DND-41 (cell line): ENCODE results near the gene PTPRA.

Experiments
- ATAC-seq: fragments of 200-7000 bp; cut with Tn5 transposase; 3 replicates; pipeline ENCODE4 v1.9.1; 2021; ENCODE audit warnings: low read depth; ENCODE audit not compliant: insufficient read depth
- DNase-seq: peaks from one replicate; pipeline ENCODE4 v3.0.0-alpha.2; 2020
- H2AFZ ChIP-seq: 2 replicates; pipeline ENCODE4 v1.6.0; 2012; ENCODE audit warnings: low read depth, low read length
- H3K27ac ChIP-seq: 2 replicates; pipeline ENCODE4 v1.5.1; 2012; ENCODE audit warnings: low read length, inconsistent platforms
- H3K27me3 ChIP-seq: fragments of 200-600 bp; sonication (generic); 2 replicates; pipeline ENCODE4 v1.6.0; 2012; ENCODE audit warnings: low read length, mild to moderate bottlenecking, inconsistent platforms; ENCODE audit not compliant: insufficient read depth, poor library complexity
- H3K36me3 ChIP-seq: 2 replicates; pipeline ENCODE4 v1.5.1; 2012; ENCODE audit warnings: low read length, inconsistent platforms; ENCODE audit not compliant: insufficient read depth
- H3K4me1 ChIP-seq: 2 replicates; pipeline ENCODE4 v1.5.1; 2012; ENCODE audit warnings: mild to moderate bottlenecking, low read length; ENCODE audit not compliant: insufficient read depth
- H3K4me2 ChIP-seq: 2 replicates; pipeline ENCODE4 v1.6.0; 2012; ENCODE audit warnings: mild to moderate bottlenecking, moderate library complexity, low read length, inconsistent platforms; ENCODE audit not compliant: insufficient read depth
- H3K4me3 ChIP-seq, 2 experiments: fragments of 200-600 bp in 1 of 2; shearing (Covaris generic) in 1 of 2; 2 replicates each; pipeline ENCODE4 v1.5.1; 2012 to 2016; ENCODE audit warnings: inconsistent platforms in 2 of 2, low read length in 2 of 2, mild to moderate bottlenecking in 2 of 2, low read depth in 1 of 2, moderate library complexity in 1 of 2
- H3K79me2 ChIP-seq: 2 replicates; pipeline ENCODE4 v1.6.0; 2012; ENCODE audit warnings: low read length, inconsistent platforms; ENCODE audit not compliant: insufficient read depth
- H3K9ac ChIP-seq: 2 replicates; pipeline ENCODE4 v1.6.0; 2012; ENCODE audit warnings: low read depth, mild to moderate bottlenecking, inconsistent platforms, low read length, moderate library complexity
- H3K9me3 ChIP-seq: 2 replicates; pipeline ENCODE4 v1.5.1; 2012; ENCODE audit warnings: low read length, moderate library complexity, mild to moderate bottlenecking, inconsistent platforms; ENCODE audit not compliant: insufficient read depth, severe bottlenecking
- H4K20me1 ChIP-seq: 2 replicates; pipeline ENCODE4 v1.6.0; 2012; ENCODE audit warnings: low read length; ENCODE audit not compliant: insufficient read depth
- CTCF ChIP-seq: IDR thresholded peaks from 2 replicates; pipeline ENCODE4 v1.5.1; 2012; ENCODE audit warnings: borderline replicate concordance, low read length, moderate library complexity, mild to moderate bottlenecking; ENCODE audit not compliant: poor library complexity, severe bottlenecking; ENCODE audit errors: extremely low read depth
- EZH2 ChIP-seq: IDR thresholded peaks from 3 replicates; pipeline ENCODE4 v1.6.1; 2012; ENCODE audit warnings: borderline replicate concordance, low read depth, mild to moderate bottlenecking, moderate library complexity, low read length, inconsistent platforms; ENCODE audit not compliant: severe bottlenecking

The PTPRA gene

GRCh38 chr20:3032624-3033023, 159.3 kb downstream of the PTPRA start:
- Histone ChIP-seq H3K4me3 (no peak overlapping the region), H3K9me3 (no peaks in the 10 kb centered on the region), H3K9ac (no peak overlapping the region), H4K20me1 (no peaks in the 10 kb centered on the region), H3K4me1 (no peaks in the 10 kb centered on the region), H3K27me3 (no peaks in the 10 kb centered on the region), H3K4me2 (no peak overlapping the region), H3K36me3 (peaks cover 83% of the 10 kb centered on the region), H2AFZ (no peak overlapping the region), H3K27ac (no peak overlapping the region), H3K79me2 (no peaks in the 10 kb centered on the region)
- TF ChIP-seq EZH2 (no peak), CTCF (no peak)
- ATAC-seq: no peak
- no peak for DNase-seq

GRCh38 chr20:3037654-3038053, 164.4 kb downstream of the PTPRA start:
- Histone ChIP-seq H4K20me1 (no peaks in the 10 kb centered on the region), H3K79me2 (no peaks in the 10 kb centered on the region), H3K9ac (no peak overlapping the region), H3K4me3 (no peak overlapping the region), H3K9me3 (no peaks in the 10 kb centered on the region), H3K27ac (no peak overlapping the region), H3K4me2 (no peak overlapping the region), H2AFZ (no peak overlapping the region), H3K27me3 (no peaks in the 10 kb centered on the region), H3K4me1 (no peaks in the 10 kb centered on the region), H3K36me3 (peaks cover 73% of the 10 kb centered on the region)
- no peak for DNase-seq
- TF ChIP-seq CTCF (no peak), EZH2 (no peak)
- ATAC-seq: no peak

- H3K27me3 ChIP-seq: no peaks in the 10 kb centered on the region
- DNase-seq: no peak
- no peak for TF ChIP-seq EZH2
- TF ChIP-seq CTCF: no peak
- H3K36me3 ChIP-seq: peaks cover 68% of the 10 kb centered on the region
- H3K9ac ChIP-seq: no peak overlapping the region
- no peaks in the 10 kb centered on the region for H4K20me1 ChIP-seq
- H2AFZ ChIP-seq: no peak overlapping the region
- no peak overlapping the region for H3K4me2 ChIP-seq
- H3K27ac ChIP-seq: no peak overlapping the region
- no peak overlapping the region for H3K4me3 ChIP-seq
- H3K79me2 ChIP-seq: no peaks in the 10 kb centered on the region
- H3K4me1 ChIP-seq: no peaks in the 10 kb centered on the region
- no peak for ATAC-seq
- H3K9me3 ChIP-seq: no peaks in the 10 kb centered on the region
Observed at GRCh38 chr20:3038454-3038853, 165.2 kb downstream of the PTPRA start.

- Histone ChIP-seq H3K79me2 (no peaks in the 10 kb centered on the region), H3K9ac (no peak overlapping the region), H3K4me1 (0 out of 2 replicates have a peak, but pooled peaks cover under 1% of the 10 kb centered on the region), H3K36me3 (peaks cover 64% of the 10 kb centered on the region), H3K9me3 (no peaks in the 10 kb centered on the region), H3K4me2 (no peak overlapping the region), H4K20me1 (no peaks in the 10 kb centered on the region), H3K4me3 (no peak overlapping the region), H3K27me3 (no peaks in the 10 kb centered on the region), H2AFZ (no peak overlapping the region), H3K27ac (no peak overlapping the region)
- TF ChIP-seq CTCF (no peak), EZH2 (no peak)
- ATAC-seq (no peak), DNase-seq (no peak)
Observed at GRCh38 chr20:3039426-3039825, 166.1 kb downstream of the PTPRA start.
